ENCODE measurements around the gene SPATA2L.
"Not testable (repeated sequence)": the region's sequence is repeated elsewhere in the genome, so short reads cannot be mapped to it uniquely, and the experiment has no call there.

Gene SPATA2L

GRCh38 chr16:89668790-89669158 lies 32.7 kb downstream of the SPATA2L start:
- H3K4me1 ChIP-seq (ENCODE audit: low read depth, poor library complexity, severe bottlenecking): no peaks in the 10 kb centered on the region
- H3K4me3 ChIP-seq (IDR thresholded peaks at IDR 0.05; ENCODE audit: insufficient read depth, low read depth, low read length): no peak overlapping the region
- no peak for TF ChIP-seq CTCF (conservative IDR thresholded peaks at IDR 0.05; ENCODE audit: low read depth, low read length)
- no peak overlapping the region for H3K9ac ChIP-seq
- H3K79me2 ChIP-seq (ENCODE audit: insufficient read depth, low read depth): no peaks in the 10 kb centered on the region
- no peak overlapping the region for H3K4me2 ChIP-seq
- H2AFZ ChIP-seq (ENCODE audit: low read depth): no peak overlapping the region
- H3K27me3 ChIP-seq (ENCODE audit: insufficient read depth, low read depth): no peaks in the 10 kb centered on the region
- no peak overlapping the region for H3K27ac ChIP-seq
- H4K20me1 ChIP-seq (ENCODE audit: insufficient read depth): no peaks in the 10 kb centered on the region
- H3K36me3 ChIP-seq (ENCODE audit: insufficient read depth): no peaks in the 10 kb centered on the region

GRCh38 chr16:89667633-89668032 lies 33.9 kb downstream of the SPATA2L start:
- Histone ChIP-seq H3K36me3 (ENCODE audit: insufficient read depth) (no peaks in the 10 kb centered on the region), H3K9ac (no peak overlapping the region), H3K27ac (no peak overlapping the region), H3K4me3 (IDR thresholded peaks at IDR 0.05; ENCODE audit: insufficient read depth, low read depth, low read length) (no peak overlapping the region), H4K20me1 (ENCODE audit: insufficient read depth) (no peaks in the 10 kb centered on the region), H3K79me2 (ENCODE audit: insufficient read depth, low read depth) (no peaks in the 10 kb centered on the region), H3K27me3 (ENCODE audit: insufficient read depth, low read depth) (no peaks in the 10 kb centered on the region), H3K4me1 (ENCODE audit: low read depth, poor library complexity, severe bottlenecking) (no peaks in the 10 kb centered on the region), H3K4me2 (no peak overlapping the region), H2AFZ (ENCODE audit: low read depth) (no peak overlapping the region)
- no peak for TF ChIP-seq CTCF (conservative IDR thresholded peaks at IDR 0.05; ENCODE audit: low read depth, low read length)

DNA sequence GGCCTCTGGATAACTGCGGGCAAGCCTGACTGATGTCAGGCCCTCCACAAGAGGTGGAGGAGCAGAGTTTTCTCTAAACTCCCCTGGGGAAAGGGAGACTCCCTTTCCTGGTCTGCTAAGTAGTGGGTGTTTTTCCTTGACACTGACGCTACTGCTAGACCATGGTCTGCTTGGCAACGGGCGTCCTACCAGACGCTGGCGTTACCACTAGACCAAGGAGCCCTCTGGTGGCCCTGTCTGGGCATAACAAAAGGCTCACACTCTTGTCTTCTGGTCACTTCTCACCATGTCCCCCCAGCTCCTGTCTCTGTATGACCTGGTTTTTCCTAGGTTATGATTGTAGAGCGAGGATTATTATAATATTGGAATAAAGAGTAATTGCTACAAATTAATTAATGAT lies 34.5 kb downstream of the SPATA2L start:
- not testable (repeated sequence) for H3K9ac ChIP-seq; H2AFZ ChIP-seq (ENCODE audit: low read depth)

DNA sequence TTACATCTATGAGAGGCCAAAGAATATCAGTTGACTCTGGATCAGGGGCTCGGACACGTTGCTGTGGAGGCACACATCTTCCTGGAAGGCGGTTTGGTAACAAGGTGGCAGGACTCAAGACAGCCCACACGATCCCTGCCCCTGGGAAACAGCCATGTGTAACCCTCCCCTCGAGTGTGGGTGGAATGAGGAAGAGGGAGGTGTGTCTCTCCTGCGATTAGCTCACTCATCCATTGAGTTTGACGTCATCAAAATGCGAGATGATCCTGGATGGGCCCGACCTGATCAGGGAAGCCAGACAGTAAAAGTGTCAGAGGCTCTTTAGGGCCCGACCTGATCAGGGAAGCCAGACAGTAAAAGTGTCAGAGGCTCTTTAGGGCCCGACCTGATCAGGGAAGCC lies 37.3 kb downstream of the SPATA2L start:
- H3K27me3 ChIP-seq (ENCODE audit: insufficient read depth, low read depth); H4K20me1 ChIP-seq (ENCODE audit: insufficient read depth); H3K4me3 ChIP-seq (IDR thresholded peaks at IDR 0.05; ENCODE audit: insufficient read depth, low read depth, low read length); H2AFZ ChIP-seq (ENCODE audit: low read depth); H3K27ac ChIP-seq; H3K9ac ChIP-seq; H3K4me2 ChIP-seq; H3K4me1 ChIP-seq (ENCODE audit: low read depth, poor library complexity, severe bottlenecking); H3K79me2 ChIP-seq (ENCODE audit: insufficient read depth, low read depth); H3K36me3 ChIP-seq (ENCODE audit: insufficient read depth): not testable (repeated sequence)

More for the DNA sequence above, 34.5 kb downstream of the SPATA2L start:
- H3K4me2 ChIP-seq; H4K20me1 ChIP-seq (ENCODE audit: insufficient read depth); H3K4me3 ChIP-seq (IDR thresholded peaks at IDR 0.05; ENCODE audit: insufficient read depth, low read depth, low read length); H3K79me2 ChIP-seq (ENCODE audit: insufficient read depth, low read depth); H3K27me3 ChIP-seq (ENCODE audit: insufficient read depth, low read depth); H3K36me3 ChIP-seq (ENCODE audit: insufficient read depth); H3K4me1 ChIP-seq (ENCODE audit: low read depth, poor library complexity, severe bottlenecking); H3K27ac ChIP-seq: not testable (repeated sequence)
- peak; percentile 52; the same call in 1 of the 2 replicates for TF ChIP-seq CTCF (conservative IDR thresholded peaks at IDR 0.05; ENCODE audit: low read depth, low read length)

GRCh38 chr16:89661215-89661614 lies 40.3 kb downstream of the SPATA2L start:
- Histone ChIP-seq H4K20me1 (ENCODE audit: insufficient read depth) (no peaks in the 10 kb centered on the region), H3K9ac (no peak overlapping the region), H3K36me3 (ENCODE audit: insufficient read depth) (no peaks in the 10 kb centered on the region), H3K4me1 (ENCODE audit: low read depth, poor library complexity, severe bottlenecking) (peaks cover 16% of the 10 kb centered on the region), H2AFZ (ENCODE audit: low read depth) (no peak overlapping the region), H3K27me3 (ENCODE audit: insufficient read depth, low read depth) (no peaks in the 10 kb centered on the region), H3K27ac (no peak overlapping the region), H3K4me2 (no peak overlapping the region), H3K4me3 (IDR thresholded peaks at IDR 0.05; ENCODE audit: insufficient read depth, low read depth, low read length) (no peak overlapping the region), H3K79me2 (ENCODE audit: insufficient read depth, low read depth) (peaks cover 22% of the 10 kb centered on the region)
- TF ChIP-seq CTCF (conservative IDR thresholded peaks at IDR 0.05; ENCODE audit: low read depth, low read length): no peak

Measured in KMS-11 (cell line).